Femur (tissue), 1 donor: ENCODE results near the gene SCML1.

ENCODE experiments used
- DNase-seq: peaks from one replicate; pipeline ENCODE4 v3.0.0-alpha.2; 2017

SCML1 gene

DNA sequence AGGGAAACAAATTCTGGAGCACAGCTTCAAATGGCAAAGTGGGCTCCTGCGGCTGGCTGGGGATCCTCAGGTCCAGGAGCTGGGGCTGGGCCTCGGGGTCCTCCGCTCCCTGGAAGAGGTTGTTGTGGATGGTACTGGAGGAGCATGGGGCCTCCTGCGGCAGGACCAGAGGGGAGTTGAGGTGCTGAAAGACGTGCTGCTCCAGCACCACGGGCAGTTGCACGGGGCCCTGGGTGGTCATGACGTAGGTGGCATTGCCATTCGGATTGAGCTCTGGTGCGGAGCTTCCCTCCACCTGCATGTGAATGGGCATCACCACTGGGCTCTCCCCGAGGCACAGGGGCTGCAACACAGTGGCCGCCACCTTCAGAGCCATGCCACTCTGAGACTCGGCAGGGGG, 64.1 kb downstream of the SCML1 start:
- DNase-seq, result no peak

DNA sequence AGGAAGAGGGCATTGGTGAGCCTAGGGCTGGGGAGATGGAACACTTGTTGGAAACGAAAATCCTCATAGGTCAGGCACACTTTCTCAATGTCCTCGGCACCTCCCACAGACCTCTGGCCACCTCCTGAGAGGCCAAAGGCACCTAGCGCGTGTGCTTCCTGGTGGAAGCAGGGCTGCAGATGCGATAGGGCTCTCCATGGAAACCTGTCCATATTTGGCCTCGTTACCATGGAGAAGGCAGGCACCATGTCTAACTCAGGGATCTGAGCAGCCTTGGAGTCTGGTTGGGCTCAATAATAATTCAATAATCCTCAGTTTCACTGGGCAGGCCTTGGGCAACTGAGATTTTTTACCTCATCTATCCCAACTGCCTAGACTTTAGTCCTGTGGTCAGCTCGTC, 65.5 kb downstream of the SCML1 start:
- no peak for DNase-seq

DNA sequence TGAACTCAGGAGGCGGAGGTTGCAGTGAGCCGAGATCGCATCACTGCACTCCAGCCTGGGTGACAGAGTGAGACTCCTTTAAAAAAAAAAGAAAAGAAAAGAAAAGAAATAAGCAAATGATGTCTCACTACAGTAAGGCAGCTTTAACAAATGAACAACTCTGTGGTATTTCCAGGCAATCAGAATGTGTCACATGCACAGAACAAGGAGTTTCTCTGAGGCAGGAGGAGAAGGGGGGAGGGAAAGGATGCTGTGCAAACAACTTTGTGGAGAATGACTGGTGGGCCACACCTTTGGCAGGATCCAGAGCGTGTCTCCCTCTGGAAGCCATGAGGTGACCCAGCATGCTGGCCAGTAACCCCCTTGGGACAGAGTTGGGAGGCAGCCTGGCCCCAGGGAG, 66.2 kb downstream of the SCML1 start:
- DNase-seq, result no peak
